BJ (cell line): ENCODE data around the gene ABCA13. TPM values are rescaled to one million over a fixed set of nuclear protein-coding genes. Genes with fewer than 3 reads are reported as not detected.

Source experiments
- CTCF ChIA-PET: fragments of 350-600 bp; formaldehyde crosslinking; extraction: SDS; loops from one replicate; lab custom pipeline; 2021; ENCODE audit warnings: antibody characterized with exemption, inconsistent platforms; lab: Yijun Ruan, JAX
- POLR2A ChIA-PET: fragments of 300-600 bp; sonication (Branson Sonifier 250); formaldehyde crosslinking; extraction: SDS; loops from one replicate; lab custom pipeline; 2021; ENCODE audit warnings: antibody characterized with exemption; lab: Charles Lee
- DNase-seq: peaks from one replicate; pipeline ENCODE4 v3.0.0-alpha.2; 2011; ENCODE audit warnings: low read depth
- H3K27me3 ChIP-seq: 2 replicates; pipeline ENCODE4 v1.6.0; 2011; ENCODE audit warnings: low read length; ENCODE audit not compliant: control insufficient read depth, insufficient read depth
- H3K36me3 ChIP-seq: 2 replicates; pipeline ENCODE4 v1.5.1; 2011; ENCODE audit warnings: low read length; ENCODE audit not compliant: control insufficient read depth, insufficient read depth
- H3K4me3 ChIP-seq: 2 replicates; pipeline ENCODE4 v1.5.1; 2011; ENCODE audit warnings: low read depth, mild to moderate bottlenecking, control low read depth, low read length
- polyA plus RNA-seq: library from polyadenylated mRNA; depleted of rRNA; stranded (reverse); fragments of >200 nt; gene quantifications from 2 replicates; pipeline ENCODE4 v1.2.3, GENCODE V29; 2011
- TF ChIP-seq, protein P1 (sequence below): IDR thresholded peaks from 2 replicates; pipeline ENCODE4 v1.5.1; 2011; ENCODE audit warnings: low read depth, mild to moderate bottlenecking, control low read depth, inconsistent platforms, low read length, moderate library complexity; ENCODE audit not compliant: insufficient read depth

ABCA13 gene
- polyA plus RNA-seq, 1 experiment = 0.15 TPM

DNA sequence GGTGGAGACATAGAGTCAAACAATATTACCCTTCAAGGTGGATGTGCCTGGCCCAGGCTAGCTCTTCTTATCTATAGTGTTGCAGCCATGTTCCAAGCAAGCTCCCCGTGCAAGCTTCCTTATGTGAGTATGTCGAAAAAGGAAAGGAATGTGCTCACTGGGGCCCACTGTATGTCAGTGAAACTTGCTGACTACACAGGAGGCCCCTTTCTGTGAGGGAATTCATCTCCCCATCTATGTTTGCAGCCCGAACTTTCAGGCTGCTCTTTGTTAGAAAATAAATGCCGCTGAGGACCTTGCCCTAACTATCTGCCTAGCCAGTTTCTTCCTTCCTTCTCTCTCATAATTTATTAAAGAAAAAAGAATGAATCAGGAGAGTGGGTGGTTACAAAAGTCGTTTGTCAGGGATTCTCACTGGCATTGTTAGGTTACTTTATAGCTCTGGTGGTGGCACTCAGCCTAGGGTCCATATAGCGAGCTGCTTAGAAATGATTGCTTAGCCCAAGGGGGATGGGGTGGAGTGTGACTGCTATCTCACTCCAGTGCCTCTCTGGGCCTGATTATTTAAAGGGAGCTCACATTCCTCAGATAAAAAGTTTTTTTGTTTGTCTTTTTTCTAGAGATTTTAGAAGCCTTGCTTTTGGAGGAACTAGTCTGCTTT lies 302.1 kb downstream of the ABCA13 start:
- TF ChIP-seq, protein P1, sequence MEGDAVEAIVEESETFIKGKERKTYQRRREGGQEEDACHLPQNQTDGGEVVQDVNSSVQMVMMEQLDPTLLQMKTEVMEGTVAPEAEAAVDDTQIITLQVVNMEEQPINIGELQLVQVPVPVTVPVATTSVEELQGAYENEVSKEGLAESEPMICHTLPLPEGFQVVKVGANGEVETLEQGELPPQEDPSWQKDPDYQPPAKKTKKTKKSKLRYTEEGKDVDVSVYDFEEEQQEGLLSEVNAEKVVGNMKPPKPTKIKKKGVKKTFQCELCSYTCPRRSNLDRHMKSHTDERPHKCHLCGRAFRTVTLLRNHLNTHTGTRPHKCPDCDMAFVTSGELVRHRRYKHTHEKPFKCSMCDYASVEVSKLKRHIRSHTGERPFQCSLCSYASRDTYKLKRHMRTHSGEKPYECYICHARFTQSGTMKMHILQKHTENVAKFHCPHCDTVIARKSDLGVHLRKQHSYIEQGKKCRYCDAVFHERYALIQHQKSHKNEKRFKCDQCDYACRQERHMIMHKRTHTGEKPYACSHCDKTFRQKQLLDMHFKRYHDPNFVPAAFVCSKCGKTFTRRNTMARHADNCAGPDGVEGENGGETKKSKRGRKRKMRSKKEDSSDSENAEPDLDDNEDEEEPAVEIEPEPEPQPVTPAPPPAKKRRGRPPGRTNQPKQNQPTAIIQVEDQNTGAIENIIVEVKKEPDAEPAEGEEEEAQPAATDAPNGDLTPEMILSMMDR = no peak
- Histone ChIP-seq H3K4me3 (no peak overlapping the region), H3K27me3 (no peaks in the 10 kb centered on the region), H3K36me3 (no peaks in the 10 kb centered on the region)
- DNase-seq = no peak
- ChIA-PET CTCF (no interaction called here), POLR2A (no interaction called here)

DNA sequence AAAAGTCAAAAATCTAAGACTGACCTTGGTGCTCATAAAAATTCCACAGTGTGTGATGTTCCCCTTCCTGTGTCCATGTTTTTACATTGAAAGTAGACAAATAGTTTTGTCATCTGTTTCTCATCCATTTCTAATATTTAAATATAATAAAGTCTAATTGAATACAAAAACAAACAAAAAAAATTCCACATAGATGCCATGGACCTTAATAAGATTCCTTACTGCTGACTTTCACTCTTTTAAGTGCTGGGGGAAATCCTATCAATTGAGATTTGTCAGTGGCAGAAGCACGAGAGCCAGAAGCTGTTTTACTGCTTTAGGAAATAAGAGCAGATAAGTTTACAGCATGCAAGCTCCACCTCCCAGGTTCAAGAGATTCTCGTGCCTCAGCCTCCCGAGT lies 310.0 kb downstream of the ABCA13 start:
- ChIA-PET POLR2A (no interaction called here), CTCF (no interaction called here)

DNA sequence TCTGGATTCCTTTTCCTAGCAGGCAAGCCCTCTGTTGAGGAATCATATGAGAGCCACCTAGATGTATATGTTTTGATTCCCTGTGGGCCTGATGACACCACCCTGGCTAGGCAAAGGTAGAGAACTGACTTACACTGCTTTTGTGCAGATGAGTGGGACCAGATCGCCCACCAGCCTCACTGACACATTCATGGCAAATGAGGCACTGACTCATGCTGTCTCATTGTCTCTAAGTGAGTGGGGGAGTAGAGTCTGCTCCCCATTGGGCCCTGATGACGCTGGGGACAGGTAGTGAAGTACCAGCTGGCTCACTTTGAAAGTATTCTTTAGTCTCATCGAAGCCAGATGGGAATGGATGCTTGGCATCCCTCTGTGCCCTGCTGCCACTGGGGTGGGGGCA lies 326.3 kb downstream of the ABCA13 start:
- Histone ChIP-seq H3K27me3 (no peaks in the 10 kb centered on the region), H3K36me3 (no peaks in the 10 kb centered on the region), H3K4me3 (no peak overlapping the region)
- CTCF ChIA-PET = no interaction called here
- POLR2A ChIA-PET = no interaction called here
- DNase-seq = no peak
- TF ChIP-seq, protein P1 = no peak

More for the DNA sequence above, 310.0 kb downstream of the ABCA13 start:
- Histone ChIP-seq H3K36me3 (no peaks in the 10 kb centered on the region), H3K4me3 (no peak overlapping the region), H3K27me3 (no peaks in the 10 kb centered on the region)
- no peak for DNase-seq
- TF ChIP-seq, protein P1 = no peak

DNA sequence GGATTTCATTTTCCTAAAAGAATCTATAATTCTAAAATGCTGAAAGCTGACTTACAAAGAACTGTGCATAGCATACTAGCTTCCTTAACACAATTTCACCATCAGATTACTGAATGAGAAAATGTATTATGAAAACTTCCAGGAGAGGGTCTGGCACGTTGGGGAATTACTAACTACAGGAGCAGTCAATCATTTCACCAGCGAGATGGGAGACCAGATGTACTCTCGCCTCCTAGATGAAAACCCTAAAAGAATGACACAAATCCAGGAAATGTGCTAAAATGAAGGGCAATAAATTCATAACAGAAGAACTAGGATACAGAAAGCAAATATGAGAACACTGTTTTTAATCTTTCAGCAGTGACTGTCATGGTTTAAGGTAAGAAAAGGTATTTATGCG lies 330.8 kb downstream of the ABCA13 start:
- Histone ChIP-seq H3K36me3 (no peaks in the 10 kb centered on the region), H3K27me3 (no peaks in the 10 kb centered on the region), H3K4me3 (no peak overlapping the region)
- POLR2A ChIA-PET = no interaction called here
- CTCF ChIA-PET = no interaction called here
- TF ChIP-seq, protein P1 = no peak
- DNase-seq = no peak

DNA sequence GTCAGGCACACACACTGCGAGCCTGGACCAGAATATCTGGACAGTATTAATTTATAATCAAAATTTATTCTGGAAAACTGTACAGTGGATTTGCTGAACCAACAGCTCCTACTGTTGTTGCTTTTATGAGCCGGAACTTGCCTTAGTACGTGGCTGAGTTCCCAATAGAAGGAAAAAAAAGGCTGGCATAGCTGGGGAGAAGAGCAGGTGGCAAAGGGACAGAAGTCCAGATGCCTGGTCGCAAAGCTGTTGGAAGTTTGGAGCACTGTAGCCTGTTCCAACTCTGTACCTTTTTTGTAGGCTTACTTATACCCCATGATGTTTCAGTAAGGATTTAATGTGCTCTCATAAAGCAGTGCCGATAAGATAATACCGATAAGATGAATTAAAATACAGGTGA lies 333.8 kb downstream of the ABCA13 start:
- Histone ChIP-seq H3K4me3 (no peak overlapping the region), H3K36me3 (no peaks in the 10 kb centered on the region), H3K27me3 (no peaks in the 10 kb centered on the region)
- ChIA-PET POLR2A (no interaction called here), CTCF (interaction anchor here (1.4 kb wide), 1 partner anchor 9 kb away, joined by 3 read pairs; no protein-coding TSS in a partner anchor)
- TF ChIP-seq, protein P1 = no peak
- DNase-seq = no peak
